ENCODE data around the gene SLC25A39. TPM values are rescaled to one million over a fixed set of nuclear protein-coding genes. Genes with fewer than 3 reads are reported as not detected.

Gene SLC25A39
- total and polyA plus RNA-seq, 9 of the 15 experiments (the other 6 are each of a cell fraction or from before 2014, with no cell fraction given) = 4.8 to 267 (median 140) TPM

DNA sequence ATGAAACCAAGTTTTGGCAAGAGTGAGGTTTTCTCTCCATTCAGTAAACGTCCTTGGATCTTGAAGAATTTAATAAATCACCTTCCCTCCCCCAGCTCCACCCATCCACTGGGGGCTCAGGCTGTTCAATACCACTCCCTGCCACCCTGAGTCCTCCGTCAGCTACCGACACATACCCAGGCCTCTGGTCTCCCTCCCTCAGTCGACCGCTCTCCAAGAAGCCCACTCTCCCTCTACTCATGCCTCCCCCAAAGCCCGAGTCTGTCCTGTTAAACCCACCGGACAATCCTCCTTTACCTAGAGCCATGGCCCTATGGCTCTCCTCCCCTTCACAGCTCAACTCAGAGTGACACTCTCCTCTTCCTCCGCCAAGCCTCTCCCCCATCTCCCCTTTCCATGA, 37.0 kb downstream of the SLC25A39 start (continued):
- TF ChIP-seq, protein P1, sequence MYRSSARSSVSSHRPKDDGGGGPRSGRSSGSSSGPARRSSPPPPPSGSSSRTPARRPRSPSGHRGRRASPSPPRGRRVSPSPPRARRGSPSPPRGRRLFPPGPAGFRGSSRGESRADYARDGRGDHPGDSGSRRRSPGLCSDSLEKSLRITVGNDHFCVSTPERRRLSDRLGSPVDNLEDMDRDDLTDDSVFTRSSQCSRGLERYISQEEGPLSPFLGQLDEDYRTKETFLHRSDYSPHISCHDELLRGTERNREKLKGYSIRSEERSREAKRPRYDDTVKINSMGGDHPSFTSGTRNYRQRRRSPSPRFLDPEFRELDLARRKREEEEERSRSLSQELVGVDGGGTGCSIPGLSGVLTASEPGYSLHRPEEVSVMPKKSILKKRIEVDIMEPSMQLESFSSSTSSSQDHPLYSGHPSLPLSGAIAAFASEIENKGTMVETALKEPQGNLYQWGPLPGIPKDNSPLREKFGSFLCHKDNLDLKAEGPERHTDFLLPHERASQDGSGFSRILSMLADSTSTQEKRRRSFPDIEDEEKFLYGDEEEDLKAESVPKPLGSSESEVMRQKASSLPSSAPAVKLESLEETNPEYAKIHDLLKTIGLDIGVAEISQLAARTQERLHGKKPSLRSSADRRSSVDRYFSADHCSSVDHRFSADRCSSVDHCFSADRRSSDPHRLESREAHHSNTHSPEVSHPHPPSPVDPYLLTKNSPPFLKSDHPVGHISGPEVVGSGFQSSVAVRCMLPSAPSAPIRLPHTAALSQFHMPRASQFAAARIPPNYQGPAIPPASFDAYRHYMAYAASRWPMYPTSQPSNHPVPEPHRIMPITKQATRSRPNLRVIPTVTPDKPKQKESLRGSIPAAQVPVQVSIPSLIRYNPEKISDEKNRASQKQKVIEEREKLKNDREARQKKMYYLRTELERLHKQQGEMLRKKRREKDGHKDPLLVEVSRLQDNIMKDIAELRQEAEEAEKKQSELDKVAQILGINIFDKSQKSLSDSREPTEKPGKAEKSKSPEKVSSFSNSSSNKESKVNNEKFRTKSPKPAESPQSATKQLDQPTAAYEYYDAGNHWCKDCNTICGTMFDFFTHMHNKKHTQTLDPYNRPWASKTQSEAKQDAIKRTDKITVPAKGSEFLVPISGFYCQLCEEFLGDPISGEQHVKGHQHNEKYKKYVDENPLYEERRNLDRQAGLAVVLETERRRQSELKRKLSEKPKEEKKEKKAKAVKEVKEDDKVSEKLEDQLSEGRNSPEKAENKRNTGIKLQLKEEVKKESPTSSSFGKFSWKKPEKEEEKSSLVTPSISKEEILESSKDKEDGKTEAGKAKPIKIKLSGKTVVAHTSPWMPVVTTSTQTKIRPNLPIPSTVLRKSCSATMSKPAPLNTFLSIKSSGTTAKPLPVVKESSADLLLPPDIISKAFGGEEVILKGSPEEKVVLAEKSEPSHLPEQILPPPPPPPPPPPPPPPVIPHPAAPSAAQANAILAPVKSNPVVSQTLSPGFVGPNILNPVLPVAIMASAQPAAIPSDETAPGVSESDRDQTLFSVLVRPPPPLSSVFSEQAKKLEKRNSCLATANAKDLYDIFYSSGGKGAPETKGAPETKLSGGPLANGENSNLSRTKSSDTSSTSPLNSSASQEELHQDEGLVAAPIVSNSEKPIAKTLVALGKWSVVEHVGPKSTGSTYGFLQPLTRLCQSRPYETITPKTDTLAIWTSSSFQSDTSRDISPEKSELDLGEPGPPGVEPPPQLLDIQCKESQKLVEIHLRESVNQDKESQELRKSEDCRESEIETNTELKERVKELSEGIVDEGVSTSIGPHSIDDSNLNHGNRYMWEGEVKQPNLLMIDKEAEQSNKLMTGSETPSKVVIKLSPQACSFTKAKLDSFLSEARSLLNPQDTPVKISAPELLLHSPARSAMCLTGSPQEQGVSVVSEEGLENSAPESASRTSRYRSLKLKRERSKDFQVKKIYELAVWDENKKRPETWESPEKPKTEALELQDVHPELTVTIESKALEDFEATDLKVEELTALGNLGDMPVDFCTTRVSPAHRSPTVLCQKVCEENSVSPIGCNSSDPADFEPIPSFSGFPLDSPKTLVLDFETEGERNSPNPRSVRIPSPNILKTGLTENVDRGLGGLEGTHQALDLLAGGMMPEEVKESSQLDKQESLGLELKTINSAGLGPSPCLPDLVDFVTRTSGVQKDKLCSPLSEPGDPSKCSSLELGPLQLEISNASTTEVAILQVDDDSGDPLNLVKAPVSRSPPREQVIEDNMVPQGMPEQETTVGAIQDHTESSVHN (IDR thresholded peaks at IDR 0.05; ENCODE audit: borderline replicate concordance in 1 of 2, low read depth in 1 of 2) = no peak
- TF ChIP-seq MLLT1 (IDR thresholded peaks at IDR 0.05) (peak in 1 of 2 experiments; percentile 20; a peak in 1 of 4 replicates), XRCC5 (IDR thresholded peaks at IDR 0.05; ENCODE audit: low read depth, low read length) (0 out of 2 replicates have a peak, but pooled peaks have one; percentile 3), PREB (CRISPR knock-in tag; IDR thresholded peaks at IDR 0.05) (no peak), HLTF (IDR thresholded peaks at IDR 0.05) (0 out of 2 replicates have a peak, but pooled peaks have one; percentile 12), SNIP1 (IDR thresholded peaks at IDR 0.05; ENCODE audit: low read depth) (no peak), MAFF (IDR thresholded peaks at IDR 0.05; ENCODE audit: low read length) (no peak), ZNF77 (CRISPR knock-in tag; IDR thresholded peaks at IDR 0.05) (no peak), ELF4 (CRISPR knock-in tag; IDR thresholded peaks at IDR 0.05) (no peak), EHMT2 (IDR thresholded peaks at IDR 0.05) (no peak; the same call in 1 of the 2 replicates), MEF2A (IDR thresholded peaks at IDR 0.05; ENCODE audit: control insufficient read depth, low read depth, low read length) (no peak), CXXC5 (CRISPR knock-in tag; IDR thresholded peaks at IDR 0.05) (no peak)
- TF ChIP-seq, protein P2, sequence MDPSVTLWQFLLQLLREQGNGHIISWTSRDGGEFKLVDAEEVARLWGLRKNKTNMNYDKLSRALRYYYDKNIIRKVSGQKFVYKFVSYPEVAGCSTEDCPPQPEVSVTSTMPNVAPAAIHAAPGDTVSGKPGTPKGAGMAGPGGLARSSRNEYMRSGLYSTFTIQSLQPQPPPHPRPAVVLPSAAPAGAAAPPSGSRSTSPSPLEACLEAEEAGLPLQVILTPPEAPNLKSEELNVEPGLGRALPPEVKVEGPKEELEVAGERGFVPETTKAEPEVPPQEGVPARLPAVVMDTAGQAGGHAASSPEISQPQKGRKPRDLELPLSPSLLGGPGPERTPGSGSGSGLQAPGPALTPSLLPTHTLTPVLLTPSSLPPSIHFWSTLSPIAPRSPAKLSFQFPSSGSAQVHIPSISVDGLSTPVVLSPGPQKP (CRISPR knock-in tag; IDR thresholded peaks at IDR 0.05) = no peak
